ENCODE results near the gene TMEM128. TPM values are rescaled to one million over a fixed set of nuclear protein-coding genes. Genes with fewer than 3 reads are reported as not detected.
"Not testable (repeated sequence)": the region's sequence is repeated elsewhere in the genome, so short reads cannot be mapped to it uniquely, and the experiment has no call there.

The TMEM128 gene
- total RNA-seq, 1 donor from 2014 or later: 20.8 TPM

GRCh38 chr4:4256799-4257198 lies 8.8 kb upstream of the TMEM128 start:
- DNase-seq (ENCODE audit: low read depth, low spot score): no peak

DNA sequence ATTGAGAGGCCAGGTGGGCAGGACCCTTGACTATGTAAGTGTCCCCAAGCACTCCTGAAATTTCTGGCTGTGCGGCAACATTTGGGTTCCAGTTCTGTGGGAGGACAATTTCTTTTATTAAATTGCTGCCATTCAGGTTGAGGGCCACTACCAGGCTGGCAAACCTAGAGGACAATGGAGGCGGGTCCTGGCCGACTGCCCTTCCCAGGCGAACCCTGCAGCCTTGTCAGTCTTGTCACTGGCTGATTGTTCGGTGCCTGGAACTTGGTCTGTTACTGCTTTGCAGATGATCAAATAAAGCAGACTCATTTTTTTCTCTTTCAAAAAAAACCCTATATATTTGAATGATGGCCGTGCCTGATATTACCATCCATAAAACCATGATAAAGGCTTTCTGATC lies 6.6 kb upstream of the TMEM128 start:
- DNase-seq (ENCODE audit: low read depth, low spot score): no peak

GRCh38 chr4:4254199-4254598 lies 6.2 kb upstream of the TMEM128 start:
- DNase-seq (ENCODE audit: low read depth, low spot score): no peak

DNA sequence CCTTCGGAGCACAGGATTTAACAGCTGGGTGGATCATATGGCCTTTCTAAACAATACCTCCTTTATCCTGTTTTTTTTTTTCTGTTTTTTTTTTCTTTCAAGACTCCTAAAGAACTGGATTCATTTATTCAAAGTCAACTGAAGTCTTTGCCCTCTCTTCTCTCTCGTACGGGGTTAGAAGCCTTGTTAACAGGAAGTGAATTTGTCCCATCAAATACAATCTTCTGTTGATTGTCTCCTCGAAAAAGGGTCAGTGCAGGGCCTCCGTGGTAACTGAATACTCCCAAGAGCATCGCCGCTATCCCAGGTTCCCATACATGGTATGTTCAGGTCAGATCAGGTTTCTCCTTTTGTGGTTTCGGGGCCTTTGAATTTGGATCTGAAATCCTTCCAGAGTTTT lies 1.8 kb upstream of the TMEM128 start:
- no peak for DNase-seq (ENCODE audit: low read depth, low spot score)

DNA sequence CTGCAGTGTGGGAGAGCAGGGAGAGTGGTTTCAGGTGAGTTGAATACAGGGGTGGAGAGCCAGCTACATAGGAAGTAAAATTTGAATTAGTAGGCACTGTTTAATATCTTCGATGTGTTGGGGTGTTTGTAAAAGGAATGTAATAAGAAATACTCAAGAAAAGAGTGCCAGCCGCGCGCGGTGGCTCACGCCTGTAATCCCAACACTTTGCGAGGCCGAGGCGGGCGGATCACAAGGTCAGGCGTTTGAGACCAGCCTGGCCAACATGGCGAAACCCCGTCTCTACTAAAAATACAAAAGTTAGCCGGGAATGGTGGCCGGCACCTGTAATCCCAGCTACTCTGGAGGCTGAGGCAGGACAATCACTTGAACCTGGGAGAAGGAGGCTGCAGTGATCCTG lies 1.3 kb upstream of the TMEM128 start:
- DNase-seq (ENCODE audit: low read depth, low spot score): not testable (repeated sequence)

- DNase-seq (ENCODE audit: low read depth, low spot score): no peak
Measured at GRCh38 chr4:4248885-4249203, 821 bp upstream of the TMEM128 start.

DNA sequence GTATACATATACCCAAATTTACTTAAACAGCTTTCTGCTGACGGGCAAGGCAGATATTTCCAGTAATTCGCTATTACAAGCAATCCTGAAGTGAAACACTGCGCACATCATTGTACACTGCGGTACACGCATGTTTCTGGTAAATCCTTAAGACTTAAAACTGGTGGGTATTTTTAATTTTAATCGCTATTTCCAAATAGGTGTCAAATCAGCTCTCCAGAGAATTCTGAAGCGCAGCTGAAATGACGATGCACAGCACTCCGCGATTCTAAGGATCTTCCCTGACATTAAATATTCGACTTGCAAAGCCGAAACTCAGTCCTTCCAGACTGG lies 361 bp downstream of the TMEM128 start:
- DNase-seq (ENCODE audit: low read depth, low spot score): no peak

GRCh38 chr4:4245172-4245571 lies 2.9 kb downstream of the TMEM128 start:
- no peak for DNase-seq (ENCODE audit: low read depth, low spot score)

- DNase-seq (ENCODE audit: low read depth, low spot score): not testable (repeated sequence)
Measured at GRCh38 chr4:4239551-4239950, 8.5 kb downstream of the TMEM128 start.

GRCh38 chr4:4233610-4234009 lies 14.4 kb downstream of the TMEM128 start:
- DNase-seq (ENCODE audit: low read depth, low spot score): no peak

- DNase-seq (ENCODE audit: low read depth, low spot score): no peak
Measured at GRCh38 chr4:4228356-4228668, 19.7 kb downstream of the TMEM128 start.

DNA sequence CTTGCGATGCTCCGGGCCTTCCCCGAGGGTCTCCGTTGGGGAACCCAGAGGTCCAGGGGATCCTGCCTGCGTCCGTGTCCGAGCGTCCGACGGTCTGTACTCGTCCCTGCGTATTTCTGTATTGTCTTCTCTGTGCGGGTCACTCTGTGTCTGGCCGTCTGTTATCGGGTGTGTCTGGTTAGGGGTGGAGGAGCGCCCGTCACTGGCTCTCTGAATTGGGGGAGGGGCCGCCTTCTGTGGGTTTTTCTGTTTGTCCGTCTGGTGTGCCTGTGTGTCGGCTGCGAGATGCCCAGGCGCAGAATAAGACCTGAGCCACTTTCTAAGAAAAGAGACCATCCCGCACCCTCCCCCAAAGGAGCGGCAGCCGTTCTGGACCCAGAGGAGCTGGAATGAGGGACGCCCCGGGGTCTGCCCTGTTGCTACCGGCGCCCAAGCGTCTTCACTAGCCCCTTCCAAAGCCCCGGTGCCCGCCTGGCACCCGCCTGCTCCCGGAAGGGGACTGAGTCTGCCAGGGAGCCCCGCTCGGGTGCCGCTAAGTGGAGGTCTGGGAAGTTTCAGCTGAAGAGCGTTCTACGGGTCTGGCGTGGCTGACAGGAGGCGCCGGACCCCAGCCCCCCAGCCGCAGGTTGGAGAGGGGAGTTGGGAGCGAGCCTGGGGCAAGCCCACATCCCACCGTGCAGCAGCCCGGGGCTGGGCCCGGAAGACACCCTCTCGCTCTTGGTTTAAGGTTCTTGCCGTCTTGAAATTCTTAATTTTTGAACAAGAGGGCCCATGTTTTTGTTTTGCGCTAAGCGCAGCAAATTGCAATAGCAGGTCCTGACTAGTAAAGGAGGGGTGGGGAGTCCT lies 20.3 kb downstream of the TMEM128 start:
- no peak for DNase-seq (ENCODE audit: low read depth, low spot score)

- no peak for DNase-seq (ENCODE audit: low read depth, low spot score)
Measured at GRCh38 chr4:4226606-4227438, 21.2 kb downstream of the TMEM128 start, which contains the start of gene OTOP1. TSS of gene OTOP1 (minus strand) at chr4:4226929. CDS start at chr4:4226864, 65 bp downstream.

DNA sequence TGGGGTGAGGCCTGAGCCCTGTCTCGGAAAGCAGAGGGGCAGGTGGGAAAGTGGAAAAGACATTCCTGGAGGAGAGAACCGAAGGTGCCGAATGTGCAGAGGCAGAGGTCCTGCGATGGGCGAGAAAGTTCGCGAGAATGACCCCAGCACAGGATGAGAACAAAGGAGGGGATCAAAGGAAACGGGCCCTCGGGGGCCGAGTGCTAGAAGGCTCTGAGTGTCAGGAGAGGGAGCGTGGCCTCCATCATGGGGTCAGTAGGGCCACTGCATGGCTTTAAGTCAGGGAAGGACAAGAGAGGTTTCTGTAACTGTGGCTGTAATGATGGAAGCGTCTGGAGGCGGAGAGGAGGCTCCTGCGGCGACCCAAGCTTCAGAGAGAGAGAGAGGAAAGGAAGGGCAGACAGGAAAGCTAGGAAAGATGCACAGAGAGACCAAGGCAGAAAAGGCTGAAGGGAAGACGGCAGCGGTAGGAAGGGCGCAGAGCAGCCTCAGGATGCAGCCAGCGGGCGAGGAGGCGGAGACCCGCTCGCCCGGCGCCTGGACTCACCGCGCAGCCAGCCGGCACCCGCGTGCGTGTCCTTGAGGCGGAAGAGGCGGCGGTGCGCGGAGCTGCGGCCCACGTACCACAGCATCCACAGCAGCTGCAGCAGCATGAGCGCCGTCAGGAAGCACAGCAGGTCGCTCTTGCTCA lies 22.0 kb downstream of the TMEM128 start:
- no peak for DNase-seq (ENCODE audit: low read depth, low spot score)

- no peak for DNase-seq (ENCODE audit: low read depth, low spot score)
Measured at GRCh38 chr4:4217113-4217512, 30.9 kb downstream of the TMEM128 start.

GRCh38 chr4:4216648-4217047 lies 31.4 kb downstream of the TMEM128 start:
- no peak for DNase-seq (ENCODE audit: low read depth, low spot score)

DNA sequence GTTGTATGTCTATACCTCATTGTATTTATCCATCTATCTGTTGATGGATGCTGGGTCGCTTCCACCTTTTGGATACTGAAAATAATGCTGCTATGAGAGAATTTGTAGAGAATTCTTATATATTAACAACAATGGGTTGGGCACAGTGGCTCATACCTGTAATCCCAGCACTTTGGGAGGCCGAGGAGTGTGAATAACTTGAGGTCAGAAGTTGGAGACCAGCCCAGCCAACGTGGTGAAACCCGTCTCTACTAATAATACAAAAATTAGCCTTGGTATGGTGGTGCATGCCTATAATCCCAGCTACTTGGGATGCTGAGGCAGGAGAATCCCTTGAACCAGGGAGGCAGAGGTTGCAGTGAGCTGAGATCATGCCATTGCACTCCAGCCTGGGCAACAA lies 34.3 kb downstream of the TMEM128 start:
- DNase-seq (ENCODE audit: low read depth, low spot score): not testable (repeated sequence)

- DNase-seq (ENCODE audit: low read depth, low spot score): no peak
Measured at GRCh38 chr4:4206204-4206603, 41.8 kb downstream of the TMEM128 start.

DNA sequence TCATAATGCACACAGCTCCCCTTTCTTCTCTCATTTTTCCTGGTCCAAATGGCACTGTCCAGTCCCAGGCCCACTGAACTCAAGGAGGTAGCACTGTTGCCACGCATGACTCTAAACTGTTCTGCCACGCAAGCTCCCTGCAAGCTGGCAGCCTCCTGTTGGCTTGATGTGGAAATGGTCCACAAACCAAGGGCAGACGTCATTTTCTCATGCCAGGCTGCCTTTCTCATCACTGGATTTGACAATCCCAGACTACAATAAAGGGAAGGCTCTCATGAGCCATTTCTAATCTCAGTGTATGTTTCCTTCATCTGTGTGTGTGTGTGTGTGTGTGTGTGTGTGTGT lies 43.6 kb downstream of the TMEM128 start:
- no peak for DNase-seq (ENCODE audit: low read depth, low spot score)

DNA sequence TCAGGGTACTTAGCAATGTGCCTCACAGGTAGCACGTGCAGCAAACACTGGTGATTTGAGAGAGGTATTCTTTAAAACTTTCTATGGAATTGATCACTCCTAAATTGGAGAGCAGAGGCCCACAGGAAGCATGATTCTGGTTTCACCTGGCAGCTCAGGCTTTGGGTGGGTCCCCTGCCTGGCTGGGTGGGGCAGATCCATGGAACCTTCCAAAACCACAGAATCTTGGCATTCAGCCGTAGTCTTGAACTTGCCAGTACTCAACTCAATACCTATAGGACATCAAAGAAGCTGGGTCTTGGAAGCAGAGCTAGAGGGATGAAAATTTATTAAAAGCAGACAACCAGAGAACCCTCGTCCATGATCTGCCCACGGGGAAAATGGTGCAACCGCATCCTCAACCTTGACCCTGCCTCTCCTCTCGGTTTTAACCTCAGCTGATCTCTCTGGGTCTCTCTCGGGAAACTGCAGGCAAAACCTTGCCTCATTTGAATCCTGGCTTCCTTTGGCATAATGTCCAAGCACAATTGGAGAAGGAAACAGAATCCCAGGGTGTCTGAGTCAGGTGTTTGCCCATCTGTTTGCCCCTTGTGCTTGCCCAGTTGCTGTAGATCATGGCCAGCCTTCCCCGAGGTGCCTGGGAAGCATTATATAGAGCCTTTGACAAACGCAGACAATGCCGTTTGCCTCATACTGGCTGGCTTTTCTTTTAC lies 44.2 kb downstream of the TMEM128 start:
- no peak for DNase-seq (ENCODE audit: low read depth, low spot score)

DNA sequence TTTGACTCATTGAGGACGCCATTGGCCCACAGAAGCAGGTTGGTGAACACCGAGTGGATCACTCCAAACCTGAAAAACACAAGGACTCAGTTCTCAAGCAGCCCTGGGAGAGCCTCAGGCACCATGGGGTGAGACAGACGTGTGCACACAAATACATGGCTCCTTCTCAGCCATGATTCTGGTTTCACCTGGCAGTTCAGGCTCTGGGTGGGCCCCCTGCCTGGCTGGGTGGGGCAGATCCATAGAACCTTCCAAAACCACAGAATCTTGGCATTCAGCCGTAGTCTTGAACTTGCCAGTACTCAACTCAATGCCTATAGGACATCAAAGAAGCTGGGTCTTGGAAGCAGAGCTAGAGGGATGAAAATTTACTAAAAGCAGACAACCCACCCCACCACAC lies 45.5 kb downstream of the TMEM128 start:
- no peak for DNase-seq (ENCODE audit: low read depth, low spot score)

- no peak for DNase-seq (ENCODE audit: low read depth, low spot score)
Measured at GRCh38 chr4:4200624-4201023, 47.4 kb downstream of the TMEM128 start.

Data from pulmonary artery endothelial cell (primary cell).